Mucosa of descending colon (tissue), 3 donors: ENCODE data around the gene NOC2L. TPM values are rescaled to one million over a fixed set of nuclear protein-coding genes. Genes with fewer than 3 reads are reported as not detected.

Experiments used
- ATAC-seq: fragments of 200-7000 bp; cut with Tn5 transposase; one replicate; pipeline ENCODE4 v1.9.1; 2020; ENCODE audit warnings: mild to moderate bottlenecking, moderate library complexity
- DNase-seq, 3 donors: peaks; one replicate each; pipeline ENCODE4 v3.0.0-alpha.2; 2020
- H3K36me3 ChIP-seq: fragments of 200-600 bp; one replicate; pipeline ENCODE4 v1.8.0; 2021; ENCODE audit warnings: low read depth, mild to moderate bottlenecking
- H3K4me1 ChIP-seq: fragments of 200-600 bp; one replicate; pipeline ENCODE4 v1.8.0; 2021; ENCODE audit warnings: low read depth, mild to moderate bottlenecking
- H3K4me3 ChIP-seq: fragments of 200-600 bp; one replicate; pipeline ENCODE4 v1.8.0; 2021; ENCODE audit warnings: mild to moderate bottlenecking
- H3K9me3 ChIP-seq: fragments of 200-600 bp; one replicate; pipeline ENCODE4 v1.8.0; 2021; ENCODE audit warnings: mild to moderate bottlenecking
- intact Hi-C, 2 donors: fragments of 100-400 bp; cut with DNase I in 1 of 2; cut with micrococcal nuclease in 1 of 2; formaldehyde crosslinking; loops; one replicate each; pipeline versions ENCODE4 v1.11.0 to v1.11.1; 2022; cut with DNase I, micrococcal nuclease
- long read RNA-seq, 2 donors: library from polyadenylated mRNA; unstranded; transcript quantifications; one replicate each; pipeline ENCODE4 v2.0.0, GENCODE V29; 2019 to 2021
- total RNA-seq, 3 donors: library from RNA; stranded (reverse); fragmentation: NEBNext Ultra II Directional in 2 of 3; extraction: Animal tissue kit (Norgen Biotek cat#: 25700) in 2 of 3; gene quantifications; one replicate each; pipeline versions ENCODE4 v1.2.1 to v1.2.4, GENCODE V29; 2021 to 2023
- TF ChIP-seq, protein P1 (sequence below): fragments of 200-600 bp; IDR thresholded peaks from one replicate; pipeline ENCODE4 v1.8.0; 2022; ENCODE audit warnings: antibody characterized with exemption, mild to moderate bottlenecking
- donor health status: DM: no; HTN: no; CAD: no; lungs with moderate emphysema.
- donor health status: DM: no; HTN: no; CAD: no.
- donor health status: DM: no; HTN: yes; CAD: no.

Gene NOC2L
- 10 to 100 TPM; 47.3 to 56.2 (median 54.6) TPM for total RNA-seq
- long read RNA-seq, donor 1, transcript NOC2L-202 (2 exons, 878 nt), result minor isoform, 7 of 266 reads
- long read RNA-seq, donor 1, transcript NOC2L-201 (19 exons, 2,790 nt), result major isoform, 102 of 266 reads
- long read RNA-seq, donor 1, partial matches to known transcripts, result 17 of 266 reads
- long read RNA-seq, donor 1, other reads (novel, unspliced or antisense), result 140 of 266 reads
- long read RNA-seq, donor 2, transcript NOC2L-202 (2 exons, 878 nt), result minor isoform, 13 of 50 reads
- long read RNA-seq, donor 2, transcript NOC2L-201 (19 exons, 2,790 nt), result major isoform, 18 of 50 reads
- long read RNA-seq, donor 2, partial matches to known transcripts, result 1 of 50 reads
- long read RNA-seq, donor 2, other reads (novel, unspliced or antisense), result 18 of 50 reads

GRCh38 chr1:958823-959730, at the start of gene NOC2L:
Gene NOC2L (minus strand): TSS chr1:959256. CDS start chr1:959240, 16 bp downstream.
- Histone ChIP-seq H3K4me1 (peaks cover 15% of the 10 kb centered on the region), H3K4me3 (peak within 1 kb of the TSS; percentile 65), H3K9me3 (no peaks in the 10 kb centered on the region), H3K36me3 (no peaks in the 10 kb centered on the region)
- ATAC-seq (peak; percentile 97), DNase-seq (peak; percentile 95 to 99 (median 96))
- intact Hi-C loops, result no loop called here
- TF ChIP-seq, protein P1, sequence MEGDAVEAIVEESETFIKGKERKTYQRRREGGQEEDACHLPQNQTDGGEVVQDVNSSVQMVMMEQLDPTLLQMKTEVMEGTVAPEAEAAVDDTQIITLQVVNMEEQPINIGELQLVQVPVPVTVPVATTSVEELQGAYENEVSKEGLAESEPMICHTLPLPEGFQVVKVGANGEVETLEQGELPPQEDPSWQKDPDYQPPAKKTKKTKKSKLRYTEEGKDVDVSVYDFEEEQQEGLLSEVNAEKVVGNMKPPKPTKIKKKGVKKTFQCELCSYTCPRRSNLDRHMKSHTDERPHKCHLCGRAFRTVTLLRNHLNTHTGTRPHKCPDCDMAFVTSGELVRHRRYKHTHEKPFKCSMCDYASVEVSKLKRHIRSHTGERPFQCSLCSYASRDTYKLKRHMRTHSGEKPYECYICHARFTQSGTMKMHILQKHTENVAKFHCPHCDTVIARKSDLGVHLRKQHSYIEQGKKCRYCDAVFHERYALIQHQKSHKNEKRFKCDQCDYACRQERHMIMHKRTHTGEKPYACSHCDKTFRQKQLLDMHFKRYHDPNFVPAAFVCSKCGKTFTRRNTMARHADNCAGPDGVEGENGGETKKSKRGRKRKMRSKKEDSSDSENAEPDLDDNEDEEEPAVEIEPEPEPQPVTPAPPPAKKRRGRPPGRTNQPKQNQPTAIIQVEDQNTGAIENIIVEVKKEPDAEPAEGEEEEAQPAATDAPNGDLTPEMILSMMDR, result no peak

DNA sequence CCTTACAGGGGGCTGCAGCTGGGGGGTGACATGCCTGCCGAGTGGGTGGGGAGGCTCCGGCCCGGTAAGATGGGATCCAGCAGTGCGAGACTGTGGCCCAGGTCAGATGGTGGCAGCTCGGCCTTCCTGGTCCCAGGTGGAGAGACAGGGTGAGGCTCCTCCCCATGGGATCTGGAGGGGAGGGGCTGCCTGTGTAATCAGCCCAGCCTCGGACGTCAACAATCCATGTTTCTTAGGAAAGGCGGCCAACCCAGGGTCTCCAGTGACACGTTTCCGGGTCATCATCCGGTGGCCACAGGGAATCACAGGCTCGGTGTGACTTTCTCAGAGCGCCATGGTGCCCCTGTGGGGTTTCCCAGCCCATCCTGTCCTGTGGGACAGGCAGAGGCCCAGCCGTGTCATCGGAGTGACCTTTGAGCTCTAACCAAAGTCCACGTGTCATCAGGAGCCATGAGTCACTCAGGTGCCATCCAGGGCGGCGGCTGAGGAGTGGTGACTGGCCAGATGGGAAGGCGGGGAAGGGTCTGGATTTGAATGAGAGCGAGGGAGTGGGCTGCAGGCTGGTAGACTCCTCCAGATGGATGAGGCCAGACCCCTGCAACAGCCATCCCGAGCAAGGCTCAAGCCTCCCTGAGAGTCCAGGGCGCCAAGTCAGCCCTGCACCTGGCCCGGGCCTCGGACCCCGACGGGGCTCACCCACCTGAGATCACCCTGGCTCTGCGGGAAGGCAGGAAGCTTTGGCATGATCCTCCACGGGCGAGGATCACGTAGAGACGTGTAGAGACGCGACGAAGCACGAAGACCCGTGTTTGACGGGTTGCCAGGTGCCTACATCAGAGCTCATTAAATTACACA, 47.5 kb upstream of the NOC2L start:
- H3K36me3 ChIP-seq, result no peaks in the 10 kb centered on the region

GRCh38 chr1:1005774-1006304, 46.8 kb upstream of the NOC2L start:
- Histone ChIP-seq H3K9me3 (no peaks in the 10 kb centered on the region), H3K4me1 (peaks cover 22% of the 10 kb centered on the region), H3K4me3 (no peak overlapping the region), H3K36me3 (no peaks in the 10 kb centered on the region)
- DNase-seq, result peak in 1 of 3 donors; percentile 56
- TF ChIP-seq, protein P1, result no peak
- no peak for ATAC-seq
- intact Hi-C loops, result no loop called here

More for the DNA sequence above, 47.5 kb upstream of the NOC2L start:
- TF ChIP-seq, protein P1, result no peak
- H3K9me3 ChIP-seq, result no peaks in the 10 kb centered on the region
- DNase-seq (peak; percentile 84 to 86 (median 85)), ATAC-seq (peak; percentile 90)
- intact Hi-C loops, result no loop called here
- peaks cover 17% of the 10 kb centered on the region for H3K4me1 ChIP-seq
- no peak overlapping the region for H3K4me3 ChIP-seq

DNA sequence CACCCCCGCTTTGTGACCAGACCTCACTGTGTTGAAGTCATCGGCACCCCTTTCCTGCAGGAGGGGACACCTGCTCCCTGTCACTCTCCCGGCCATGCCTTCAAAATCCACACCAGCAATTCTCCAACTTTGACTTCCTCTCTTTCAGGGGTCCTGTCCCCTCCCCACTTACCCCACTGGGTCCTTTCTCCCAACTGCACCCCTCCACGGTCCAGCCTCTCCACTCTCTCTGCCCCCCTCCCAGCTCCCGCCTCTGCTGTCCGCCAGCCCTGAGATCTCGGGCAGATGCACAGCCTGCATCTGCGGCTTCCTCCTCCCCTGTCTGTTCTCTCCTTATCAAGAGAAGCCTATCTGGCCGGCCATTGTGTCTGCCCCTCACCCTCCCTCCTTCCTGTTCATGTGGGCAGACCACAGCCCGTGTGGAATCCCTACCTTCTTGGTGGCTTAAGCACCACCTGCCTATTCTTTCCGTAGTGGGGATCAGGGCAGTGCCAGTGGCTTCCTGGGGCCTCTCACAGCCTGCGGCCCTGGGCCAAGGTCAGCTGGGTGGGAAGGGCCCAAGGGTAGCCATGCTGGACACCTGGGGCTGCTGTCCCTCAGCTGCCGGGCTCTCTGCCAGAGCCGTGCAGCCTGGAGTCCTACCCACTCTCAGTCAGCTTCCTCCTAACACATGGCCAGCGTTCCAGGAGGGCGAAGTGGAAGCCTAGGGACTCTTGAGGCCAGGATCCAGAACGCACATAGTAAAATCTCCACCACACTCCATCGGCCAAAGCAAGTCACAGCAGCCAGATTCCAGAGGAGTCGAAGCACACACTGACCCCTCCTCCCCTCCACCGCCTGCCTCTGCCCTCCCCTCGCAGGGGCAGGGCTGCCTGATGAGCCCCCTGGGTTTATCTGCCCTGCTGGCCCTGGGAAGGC, 46.0 kb upstream of the NOC2L start:
- peaks cover 28% of the 10 kb centered on the region for H3K4me1 ChIP-seq
- ATAC-seq (peak; percentile 40), DNase-seq (peak in 2 of 3 donors; percentile 54 to 67)
- intact Hi-C loops, result no loop called here
- H3K9me3 ChIP-seq, result no peaks in the 10 kb centered on the region
- no peaks in the 10 kb centered on the region for H3K36me3 ChIP-seq
- H3K4me3 ChIP-seq, result no peak overlapping the region
- TF ChIP-seq, protein P1, result no peak
